Astrocyte (in vitro differentiated cells and primary cell): ENCODE results near the gene PRRT4.

Experiments used
- EZH2 ChIP-seq: IDR thresholded peaks from 2 replicates; pipeline ENCODE4 v1.6.1; 2012; ENCODE audit warnings: mild to moderate bottlenecking, low read length, inconsistent platforms; ENCODE audit not compliant: insufficient read depth
- TF ChIP-seq, protein P1 (sequence below): IDR thresholded peaks from 2 replicates; pipeline ENCODE4 v1.5.1; 2011; ENCODE audit warnings: low read depth, mild to moderate bottlenecking, inconsistent platforms, low read length, moderate library complexity; ENCODE audit not compliant: insufficient read depth

- TF ChIP-seq, protein P1, sequence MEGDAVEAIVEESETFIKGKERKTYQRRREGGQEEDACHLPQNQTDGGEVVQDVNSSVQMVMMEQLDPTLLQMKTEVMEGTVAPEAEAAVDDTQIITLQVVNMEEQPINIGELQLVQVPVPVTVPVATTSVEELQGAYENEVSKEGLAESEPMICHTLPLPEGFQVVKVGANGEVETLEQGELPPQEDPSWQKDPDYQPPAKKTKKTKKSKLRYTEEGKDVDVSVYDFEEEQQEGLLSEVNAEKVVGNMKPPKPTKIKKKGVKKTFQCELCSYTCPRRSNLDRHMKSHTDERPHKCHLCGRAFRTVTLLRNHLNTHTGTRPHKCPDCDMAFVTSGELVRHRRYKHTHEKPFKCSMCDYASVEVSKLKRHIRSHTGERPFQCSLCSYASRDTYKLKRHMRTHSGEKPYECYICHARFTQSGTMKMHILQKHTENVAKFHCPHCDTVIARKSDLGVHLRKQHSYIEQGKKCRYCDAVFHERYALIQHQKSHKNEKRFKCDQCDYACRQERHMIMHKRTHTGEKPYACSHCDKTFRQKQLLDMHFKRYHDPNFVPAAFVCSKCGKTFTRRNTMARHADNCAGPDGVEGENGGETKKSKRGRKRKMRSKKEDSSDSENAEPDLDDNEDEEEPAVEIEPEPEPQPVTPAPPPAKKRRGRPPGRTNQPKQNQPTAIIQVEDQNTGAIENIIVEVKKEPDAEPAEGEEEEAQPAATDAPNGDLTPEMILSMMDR = no peak
- TF ChIP-seq EZH2 = no peak
Measured at GRCh38 chr7:128409596-128410450, 48.3 kb upstream of the PRRT4 start, which contains the start of gene IMPDH1.
